SU-DHL-6 (cell line): ENCODE measurements around the gene HOXA5.

Experiments used
- EZH2phosphoT487 ChIP-seq: fragments of 200-600 bp; sonication (generic), shearing (Covaris generic); conservative IDR thresholded peaks from 2 replicates; pipeline ENCODE4 v1.6.1; 2018; ENCODE audit warnings: mild to moderate bottlenecking, antibody characterized with exemption, low read length, moderate library complexity, mixed read lengths
- TF ChIP-seq, protein P1 (sequence below): fragments of 200-600 bp; sonication (generic); IDR thresholded peaks from one replicate; pipeline ENCODE4 v1.5.1; 2017; ENCODE audit warnings: antibody characterized with exemption, mild to moderate bottlenecking, low read length, moderate library complexity; ENCODE audit not compliant: insufficient read depth, poor library complexity, severe bottlenecking

DNA sequence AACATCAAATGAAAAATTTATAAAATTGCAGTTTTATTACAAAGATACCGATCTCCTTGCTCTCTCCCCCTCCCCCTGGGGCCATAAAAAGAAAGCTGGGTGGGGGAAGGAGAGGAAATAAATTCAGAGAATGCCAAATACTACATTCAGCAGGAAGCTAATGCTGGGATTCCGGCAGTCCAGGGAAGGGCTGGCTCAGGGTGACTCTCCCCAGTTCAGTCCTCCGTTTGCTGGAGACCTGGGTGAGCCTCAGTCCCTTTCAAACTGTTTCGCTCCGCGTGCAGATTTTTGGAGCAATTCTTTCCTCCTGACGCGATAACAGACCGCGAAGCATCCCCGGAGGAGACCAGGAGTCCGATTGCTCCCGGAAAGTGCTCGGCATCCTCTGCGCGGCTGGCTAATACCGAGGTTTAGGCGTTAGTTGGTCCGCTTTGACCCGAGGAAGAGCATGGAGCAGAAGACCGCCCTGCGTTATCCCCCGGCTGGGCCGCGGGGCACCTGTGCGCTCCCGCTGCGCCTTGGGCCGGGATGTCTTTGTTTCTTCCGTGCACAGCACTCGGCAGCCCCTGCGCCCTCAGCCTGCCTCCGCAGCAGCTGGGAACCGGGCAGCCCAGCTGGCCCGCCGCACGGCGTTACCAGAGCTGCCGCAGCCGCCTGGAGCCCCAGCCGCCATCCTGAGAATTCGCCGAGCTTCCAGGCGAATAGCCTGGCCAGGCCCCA, 37.1 kb downstream of the HOXA5 start:
- TF ChIP-seq, protein P1, sequence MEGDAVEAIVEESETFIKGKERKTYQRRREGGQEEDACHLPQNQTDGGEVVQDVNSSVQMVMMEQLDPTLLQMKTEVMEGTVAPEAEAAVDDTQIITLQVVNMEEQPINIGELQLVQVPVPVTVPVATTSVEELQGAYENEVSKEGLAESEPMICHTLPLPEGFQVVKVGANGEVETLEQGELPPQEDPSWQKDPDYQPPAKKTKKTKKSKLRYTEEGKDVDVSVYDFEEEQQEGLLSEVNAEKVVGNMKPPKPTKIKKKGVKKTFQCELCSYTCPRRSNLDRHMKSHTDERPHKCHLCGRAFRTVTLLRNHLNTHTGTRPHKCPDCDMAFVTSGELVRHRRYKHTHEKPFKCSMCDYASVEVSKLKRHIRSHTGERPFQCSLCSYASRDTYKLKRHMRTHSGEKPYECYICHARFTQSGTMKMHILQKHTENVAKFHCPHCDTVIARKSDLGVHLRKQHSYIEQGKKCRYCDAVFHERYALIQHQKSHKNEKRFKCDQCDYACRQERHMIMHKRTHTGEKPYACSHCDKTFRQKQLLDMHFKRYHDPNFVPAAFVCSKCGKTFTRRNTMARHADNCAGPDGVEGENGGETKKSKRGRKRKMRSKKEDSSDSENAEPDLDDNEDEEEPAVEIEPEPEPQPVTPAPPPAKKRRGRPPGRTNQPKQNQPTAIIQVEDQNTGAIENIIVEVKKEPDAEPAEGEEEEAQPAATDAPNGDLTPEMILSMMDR = no peak
- no peak for TF ChIP-seq EZH2phosphoT487
